Measurements from ENCODE around the gene MAP3K5.

Gene MAP3K5

GRCh38 chr6:136809091-136809860 lies 17.0 kb upstream of the MAP3K5 start:
- in situ Hi-C loops (cut with HindIII; ENCODE audit: low sequenced_read_pairs), result no loop called here
- DNase-seq (ENCODE audit: low read depth), result no peak
- no peak overlapping the region for H3K4me3 ChIP-seq (ENCODE audit: low read depth, low read length)
- TF ChIP-seq CTCF (IDR thresholded peaks at IDR 0.05; ENCODE audit: low read depth, low read length, missing control alignments), result no peak

GRCh38 chr6:136803608-136804007 lies 11.3 kb upstream of the MAP3K5 start:
- no peak overlapping the region for H3K4me3 ChIP-seq (ENCODE audit: low read depth, low read length)
- TF ChIP-seq CTCF (IDR thresholded peaks at IDR 0.05; ENCODE audit: low read depth, low read length, missing control alignments), result no peak
- in situ Hi-C loops (cut with HindIII; ENCODE audit: low sequenced_read_pairs), result no loop called here
- DNase-seq (ENCODE audit: low read depth), result no peak

- no peak for TF ChIP-seq CTCF (IDR thresholded peaks at IDR 0.05; ENCODE audit: low read depth, low read length, missing control alignments)
- no peak overlapping the region for H3K4me3 ChIP-seq (ENCODE audit: low read depth, low read length)
- in situ Hi-C loops (cut with HindIII; ENCODE audit: low sequenced_read_pairs), result no loop called here
- no peak for DNase-seq (ENCODE audit: low read depth)
Observed at GRCh38 chr6:136801581-136801980, 9.3 kb upstream of the MAP3K5 start.

GRCh38 chr6:136798044-136798443 lies 5.8 kb upstream of the MAP3K5 start:
- no peak for TF ChIP-seq CTCF (IDR thresholded peaks at IDR 0.05; ENCODE audit: low read depth, low read length, missing control alignments)
- DNase-seq (ENCODE audit: low read depth), result no peak
- no peak overlapping the region for H3K4me3 ChIP-seq (ENCODE audit: low read depth, low read length)
- in situ Hi-C loops (cut with HindIII; ENCODE audit: low sequenced_read_pairs), result no loop called here

GRCh38 chr6:136795996-136796395 lies 3.7 kb upstream of the MAP3K5 start:
- DNase-seq (ENCODE audit: low read depth), result no peak
- H3K4me3 ChIP-seq (ENCODE audit: low read depth, low read length), result no peak overlapping the region
- in situ Hi-C loops (cut with HindIII; ENCODE audit: low sequenced_read_pairs), result no loop called here
- no peak for TF ChIP-seq CTCF (IDR thresholded peaks at IDR 0.05; ENCODE audit: low read depth, low read length, missing control alignments)

- DNase-seq (ENCODE audit: low read depth), result no peak
- in situ Hi-C loops (cut with HindIII; ENCODE audit: low sequenced_read_pairs), result no loop called here
- TF ChIP-seq CTCF (IDR thresholded peaks at IDR 0.05; ENCODE audit: low read depth, low read length, missing control alignments), result no peak
- no peak overlapping the region for H3K4me3 ChIP-seq (ENCODE audit: low read depth, low read length)
Observed at GRCh38 chr6:136795386-136795785, 3.1 kb upstream of the MAP3K5 start.
